ENCODE data around the gene SEC16A. TPM values are rescaled to one million over a fixed set of nuclear protein-coding genes. Genes with fewer than 3 reads are reported as not detected.

The SEC16A gene
- total RNA-seq, 1 donor from 2014 or later, result 85.0 TPM

DNA sequence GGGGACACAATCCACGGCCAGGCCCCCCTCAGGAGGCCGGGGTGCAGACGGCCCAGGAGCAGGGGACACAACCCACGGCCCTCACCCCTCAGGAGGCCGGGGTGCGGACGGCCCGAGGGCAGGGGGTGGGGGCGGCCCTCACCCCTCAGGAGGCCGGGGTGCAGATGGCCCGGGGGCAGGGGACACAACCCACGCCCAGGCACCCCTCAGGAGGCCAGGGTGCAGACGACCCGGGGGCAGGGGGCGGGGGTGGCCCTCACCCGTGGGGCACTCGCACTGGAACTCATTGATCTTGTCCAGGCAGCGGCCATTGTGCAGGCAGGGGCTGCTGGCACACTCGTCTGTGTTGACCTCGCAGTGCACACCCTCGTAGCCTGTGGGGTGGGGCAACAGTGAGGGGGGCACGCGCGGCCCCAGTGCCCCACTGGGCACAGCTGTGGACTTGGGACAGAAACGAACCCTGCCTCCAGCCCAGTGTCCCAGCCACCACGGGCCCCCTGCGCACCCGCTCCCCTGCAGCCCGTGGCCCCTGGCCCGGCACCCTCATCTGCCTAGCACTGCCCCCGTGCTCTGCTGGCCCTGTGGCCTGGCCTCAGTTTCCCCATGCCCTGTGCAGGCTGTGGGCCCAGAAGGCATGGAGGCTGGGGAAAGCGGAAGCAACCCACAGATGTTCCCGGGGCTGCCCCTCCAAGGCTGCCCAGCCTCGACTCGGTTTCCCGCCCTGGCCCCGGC, 34.3 kb upstream of the SEC16A start:
- no peak overlapping the region for H3K4me3 Mint-ChIP-seq (ENCODE audit: unreplicated experiment)
- H3K36me3 Mint-ChIP-seq (ENCODE audit: unreplicated experiment), result peaks cover 5% of the 10 kb centered on the region
- no peaks in the 10 kb centered on the region for H3K9me3 Mint-ChIP-seq (ENCODE audit: unreplicated experiment)
- H3K27ac Mint-ChIP-seq (ENCODE audit: unreplicated experiment), result no peak overlapping the region
- H3K27me3 Mint-ChIP-seq (ENCODE audit: unreplicated experiment), result no peaks in the 10 kb centered on the region
- DNase-seq (ENCODE audit: extremely low spot score, unreplicated experiment), result no peak
- no peak for TF ChIP-seq CTCF (IDR thresholded peaks at IDR 0.05)
- peaks cover 3% of the 10 kb centered on the region for H3K4me1 Mint-ChIP-seq (ENCODE audit: unreplicated experiment)

GRCh38 chr9:136516191-136516654, 33.4 kb upstream of the SEC16A start:
- no peak overlapping the region for H3K4me3 Mint-ChIP-seq (ENCODE audit: unreplicated experiment)
- no peak for DNase-seq (ENCODE audit: extremely low spot score, unreplicated experiment)
- TF ChIP-seq CTCF (IDR thresholded peaks at IDR 0.05), result no peak
- H3K9me3 Mint-ChIP-seq (ENCODE audit: unreplicated experiment), result no peaks in the 10 kb centered on the region
- peaks cover 3% of the 10 kb centered on the region for H3K4me1 Mint-ChIP-seq (ENCODE audit: unreplicated experiment)
- peaks cover 3% of the 10 kb centered on the region for H3K36me3 Mint-ChIP-seq (ENCODE audit: unreplicated experiment)
- no peaks in the 10 kb centered on the region for H3K27me3 Mint-ChIP-seq (ENCODE audit: unreplicated experiment)
- H3K27ac Mint-ChIP-seq (ENCODE audit: unreplicated experiment), result no peak overlapping the region

DNA sequence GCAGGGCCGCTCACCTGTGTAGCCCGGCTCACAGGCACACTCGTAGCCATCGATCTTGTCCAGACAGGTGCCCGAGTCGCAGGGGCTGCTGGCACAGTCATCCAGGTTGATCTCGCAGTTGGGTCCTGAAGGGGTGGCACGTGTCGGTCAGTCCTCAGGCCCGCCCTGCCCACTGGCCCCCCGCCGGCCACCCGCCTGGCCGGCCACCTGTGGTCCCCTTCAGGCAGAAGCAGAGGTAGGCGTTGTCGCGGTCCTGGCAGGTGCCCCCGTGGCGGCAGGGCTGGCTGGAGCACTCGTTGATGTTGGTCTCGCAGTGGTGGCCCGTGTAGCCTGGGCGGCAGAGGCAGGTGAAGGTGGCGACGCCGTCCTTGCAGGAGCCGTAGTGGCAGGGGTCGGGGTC, 32.4 kb upstream of the SEC16A start:
- H3K9me3 Mint-ChIP-seq (ENCODE audit: unreplicated experiment), result no peaks in the 10 kb centered on the region
- no peak for DNase-seq (ENCODE audit: extremely low spot score, unreplicated experiment)
- H3K4me3 Mint-ChIP-seq (ENCODE audit: unreplicated experiment), result no peak overlapping the region
- TF ChIP-seq CTCF (IDR thresholded peaks at IDR 0.05), result no peak
- no peak overlapping the region for H3K27ac Mint-ChIP-seq (ENCODE audit: unreplicated experiment)
- H3K4me1 Mint-ChIP-seq (ENCODE audit: unreplicated experiment), result peaks cover 3% of the 10 kb centered on the region
- no peaks in the 10 kb centered on the region for H3K27me3 Mint-ChIP-seq (ENCODE audit: unreplicated experiment)
- H3K36me3 Mint-ChIP-seq (ENCODE audit: unreplicated experiment), result peaks cover 5% of the 10 kb centered on the region

DNA sequence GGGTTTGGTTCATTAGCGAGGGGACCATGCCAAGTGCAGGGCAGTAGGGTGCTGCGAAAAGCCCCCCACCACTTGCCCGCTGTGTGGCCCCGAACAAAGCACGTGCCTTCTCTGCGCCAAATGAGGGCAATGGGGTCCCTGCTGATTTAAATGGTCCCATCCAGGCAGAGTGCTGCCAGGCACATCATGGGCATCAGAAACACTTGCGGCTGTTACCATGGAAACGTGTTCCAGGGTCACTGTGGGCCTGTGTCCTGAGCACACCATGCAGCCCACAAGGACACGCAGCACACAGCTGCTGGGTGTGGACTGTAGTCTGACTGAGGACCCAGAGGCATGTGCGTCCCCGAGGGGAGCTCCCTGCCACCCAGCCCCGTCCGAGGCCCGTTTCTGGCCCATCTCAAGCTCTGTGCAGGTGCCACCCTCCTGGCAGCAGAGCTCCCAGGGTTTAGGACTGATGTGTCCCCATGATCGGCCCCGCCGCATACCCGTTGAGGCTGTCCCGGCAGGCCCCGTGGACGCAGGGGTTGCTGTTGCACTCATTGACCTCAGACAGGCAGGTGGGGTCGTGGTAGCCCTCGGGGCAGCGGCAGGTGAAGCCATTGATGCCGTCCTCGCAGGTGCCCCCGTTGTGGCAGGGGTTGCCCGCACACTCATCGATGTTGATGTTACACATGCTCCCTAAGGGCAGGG, 31.3 kb upstream of the SEC16A start:
- Mint-ChIP-seq H3K9me3 (ENCODE audit: unreplicated experiment) (no peaks in the 10 kb centered on the region), H3K4me3 (ENCODE audit: unreplicated experiment) (no peak overlapping the region), H3K4me1 (ENCODE audit: unreplicated experiment) (no peaks in the 10 kb centered on the region), H3K36me3 (ENCODE audit: unreplicated experiment) (peaks cover 8% of the 10 kb centered on the region), H3K27me3 (ENCODE audit: unreplicated experiment) (no peaks in the 10 kb centered on the region), H3K27ac (ENCODE audit: unreplicated experiment) (no peak overlapping the region)
- no peak for DNase-seq (ENCODE audit: extremely low spot score, unreplicated experiment)
- TF ChIP-seq CTCF (IDR thresholded peaks at IDR 0.05), result no peak

- Mint-ChIP-seq H3K27ac (ENCODE audit: unreplicated experiment) (no peak overlapping the region), H3K9me3 (ENCODE audit: unreplicated experiment) (no peaks in the 10 kb centered on the region)
Observed at GRCh38 chr9:136513191-136513590, 30.4 kb upstream of the SEC16A start.

More at GRCh38 chr9:136513191-136513590, 30.4 kb upstream of the SEC16A start:
- H3K4me3 Mint-ChIP-seq (ENCODE audit: unreplicated experiment), result no peak overlapping the region
- H3K4me1 Mint-ChIP-seq (ENCODE audit: unreplicated experiment), result no peaks in the 10 kb centered on the region
- peaks cover 8% of the 10 kb centered on the region for H3K36me3 Mint-ChIP-seq (ENCODE audit: unreplicated experiment)
- H3K27me3 Mint-ChIP-seq (ENCODE audit: unreplicated experiment), result no peaks in the 10 kb centered on the region
- TF ChIP-seq CTCF (IDR thresholded peaks at IDR 0.05), result no peak
- DNase-seq (ENCODE audit: extremely low spot score, unreplicated experiment), result no peak
